Trophoblast cell (in vitro differentiated cells and primary cell): ENCODE data around the gene TMEM11.
"Not testable (repeated sequence)": the region's sequence is repeated elsewhere in the genome, so short reads cannot be mapped to it uniquely, and the experiment has no call there.

Source experiments
- DNase-seq, 2 donors: peaks; one replicate each; pipeline ENCODE4 v3.0.0-alpha.2; 2016
- H2AFZ ChIP-seq: 2 replicates; pipeline ENCODE4 v1.6.1; 2013; ENCODE audit warnings: low read length, moderate library complexity, mild to moderate bottlenecking; ENCODE audit not compliant: insufficient read depth, poor library complexity
- H2AK5ac ChIP-seq: 2 replicates; pipeline ENCODE4 v1.6.1; 2013; ENCODE audit warnings: mild to moderate bottlenecking, low read length
- H2BK120ac ChIP-seq: 2 replicates; pipeline ENCODE4 v1.6.1; 2013; ENCODE audit warnings: low read length, mild to moderate bottlenecking, moderate library complexity; ENCODE audit not compliant: insufficient read depth, poor library complexity
- H2BK12ac ChIP-seq: 2 replicates; pipeline ENCODE4 v1.6.1; 2013; ENCODE audit warnings: mild to moderate bottlenecking, low read length, moderate library complexity
- H2BK5ac ChIP-seq: 2 replicates; pipeline ENCODE4 v1.6.1; 2013; ENCODE audit warnings: low read length, low read depth, moderate library complexity, mild to moderate bottlenecking; ENCODE audit not compliant: poor library complexity
- H3K14ac ChIP-seq: 2 replicates; pipeline ENCODE4 v1.6.1; 2013; ENCODE audit warnings: mild to moderate bottlenecking, low read length
- H3K18ac ChIP-seq: 2 replicates; pipeline ENCODE4 v1.6.1; 2013; ENCODE audit warnings: mild to moderate bottlenecking, low read length
- H3K23ac ChIP-seq: 2 replicates; pipeline ENCODE4 v1.6.1; 2013; ENCODE audit warnings: low read length
- H3K27ac ChIP-seq: 2 replicates; pipeline ENCODE4 v1.5.1; 2013; ENCODE audit warnings: low read depth, mild to moderate bottlenecking, inconsistent platforms, low read length, moderate library complexity
- H3K27me3 ChIP-seq: 2 replicates; pipeline ENCODE4 v1.6.1; 2013; ENCODE audit warnings: inconsistent platforms, mild to moderate bottlenecking, low read length, moderate library complexity; ENCODE audit not compliant: insufficient read depth
- H3K36me3 ChIP-seq, 2 experiments: 1 replicate in 1 of 2; 2 replicates in 1 of 2; pipeline ENCODE4 v1.6.1; 2013; ENCODE audit warnings: low read length in 2 of 2, mild to moderate bottlenecking in 2 of 2, moderate library complexity in 1 of 2; ENCODE audit not compliant: insufficient read depth in 2 of 2, control insufficient read depth in 1 of 2
- H3K4ac ChIP-seq: 2 replicates; pipeline ENCODE4 v1.6.1; 2013; ENCODE audit warnings: low read depth, mild to moderate bottlenecking, low read length, moderate library complexity
- H3K4me1 ChIP-seq, 2 experiments: 1 replicate in 1 of 2; 2 replicates in 1 of 2; pipeline ENCODE4 v1.6.1; 2013; ENCODE audit warnings: low read length in 2 of 2, mild to moderate bottlenecking in 2 of 2, moderate library complexity in 1 of 2; ENCODE audit not compliant: insufficient read depth in 2 of 2, control insufficient read depth in 1 of 2
- H3K4me2 ChIP-seq: 2 replicates; pipeline ENCODE4 v1.6.1; 2013; ENCODE audit warnings: inconsistent platforms, mild to moderate bottlenecking, low read length, moderate library complexity
- H3K4me3 ChIP-seq: 2 replicates; pipeline ENCODE4 v1.5.1; 2013; ENCODE audit warnings: mild to moderate bottlenecking, low read depth, low read length, inconsistent platforms
- H3K79me1 ChIP-seq: one replicate; pipeline ENCODE4 v1.6.1; 2013; ENCODE audit warnings: low read length
- H3K79me2 ChIP-seq: 2 replicates; pipeline ENCODE4 v1.6.1; 2013; ENCODE audit warnings: low read length, mild to moderate bottlenecking; ENCODE audit not compliant: control insufficient read depth, insufficient read depth, poor library complexity
- H3K9ac ChIP-seq: 2 replicates; pipeline ENCODE4 v1.6.1; 2013; ENCODE audit warnings: mild to moderate bottlenecking, low read length
- H3K9me3 ChIP-seq: 2 replicates; pipeline ENCODE4 v1.6.1; 2013; ENCODE audit warnings: low read depth, mild to moderate bottlenecking, control low read depth, inconsistent platforms, low read length; ENCODE audit not compliant: insufficient read depth
- H4K12ac ChIP-seq: 2 replicates; pipeline ENCODE4 v1.6.1; 2013; ENCODE audit warnings: low read depth, mild to moderate bottlenecking, low read length, moderate library complexity
- H4K8ac ChIP-seq: 2 replicates; pipeline ENCODE4 v1.6.1; 2013; ENCODE audit warnings: low read depth, mild to moderate bottlenecking, low read length, moderate library complexity
- H4K91ac ChIP-seq: one replicate; pipeline ENCODE4 v1.6.1; 2013; ENCODE audit warnings: low read depth, mild to moderate bottlenecking, low read length, moderate library complexity
- WGBS: extraction: QIAGEN DNeasy Blood & Tissue Kit; methylation state at CpG from one replicate; pipeline ENCODE4 v1.1.7; 2013; ENCODE audit warnings: missing lambda C conversion rate; ENCODE audit not compliant: insufficient read length, insufficient coverage; ENCODE audit errors: extremely low coverage; 5-methylcytosine and 5-hydroxymethylcytosine counted together

Gene TMEM11

GRCh38 chr17:21193031-21193430 lies 20.9 kb downstream of the TMEM11 start:
- H4K12ac ChIP-seq = no peak overlapping the region
- peaks cover 3% of the 10 kb centered on the region for H3K9me3 ChIP-seq
- no peak for DNase-seq

DNA sequence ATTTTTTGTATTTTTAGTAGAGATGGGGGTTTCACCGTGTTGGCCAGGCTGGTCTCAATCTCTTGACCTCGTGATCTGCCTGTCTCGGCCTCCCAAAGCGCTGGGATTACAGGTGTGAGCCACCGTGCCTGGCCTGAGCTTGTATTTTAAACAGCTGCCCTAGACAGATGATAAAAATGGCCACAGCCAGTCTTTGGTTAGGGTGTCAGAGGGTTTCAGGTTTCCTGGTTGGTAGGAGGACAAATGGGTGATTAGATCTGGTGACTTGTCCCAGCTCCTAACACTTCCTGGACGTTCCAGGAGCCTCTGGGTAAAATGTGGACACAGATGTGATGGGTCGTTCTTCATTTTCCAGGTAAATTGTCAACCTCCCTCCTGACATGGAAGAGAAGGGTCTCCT lies 21.5 kb downstream of the TMEM11 start:
- H2BK12ac ChIP-seq, H4K8ac ChIP-seq, H3K23ac ChIP-seq, H2AFZ ChIP-seq, DNase-seq, H3K4me2 ChIP-seq, H2AK5ac ChIP-seq, H3K4me3 ChIP-seq, H3K4ac ChIP-seq, H4K12ac ChIP-seq, H3K79me2 ChIP-seq, H2BK5ac ChIP-seq, H3K4me1 ChIP-seq, H3K9ac ChIP-seq, H3K79me1 ChIP-seq, H3K27ac ChIP-seq, H4K91ac ChIP-seq, H3K18ac ChIP-seq, H2BK120ac ChIP-seq, H3K14ac ChIP-seq, H3K9me3 ChIP-seq, H3K27me3 ChIP-seq: not testable (repeated sequence)
- H3K36me3 ChIP-seq = peaks cover 10 to 20% of the 10 kb centered on the region in 2 experiments
- WGBS = no CpG with 5 or more reads among the region's 7 CpGs

More at GRCh38 chr17:21193031-21193430, 20.9 kb downstream of the TMEM11 start:
- no peak overlapping the region for H3K4me2 ChIP-seq
- no peak overlapping the region for H3K23ac ChIP-seq
- no peak overlapping the region for H2AK5ac ChIP-seq
- H3K79me1 ChIP-seq = no peaks in the 10 kb centered on the region
- H3K79me2 ChIP-seq = no peaks in the 10 kb centered on the region
- H3K4ac ChIP-seq = no peak overlapping the region
- H2BK120ac ChIP-seq = no peak overlapping the region
- H2BK5ac ChIP-seq = no peak overlapping the region
- H3K9ac ChIP-seq = no peak overlapping the region
- no CpG with 5 or more reads among the region's 5 CpGs for WGBS
- H2BK12ac ChIP-seq = no peak overlapping the region
- no peak overlapping the region for H3K18ac ChIP-seq
- no peaks in the 10 kb centered on the region for H3K27me3 ChIP-seq
- H2AFZ ChIP-seq = no peak overlapping the region
- no peak overlapping the region for H3K4me3 ChIP-seq
- H3K4me1 ChIP-seq = peaks cover 3 to 4% of the 10 kb centered on the region in 2 experiments
- no peak overlapping the region for H3K14ac ChIP-seq
- H4K91ac ChIP-seq = no peak overlapping the region
- H3K27ac ChIP-seq = no peak overlapping the region
- no peak overlapping the region for H4K8ac ChIP-seq
- H3K36me3 ChIP-seq = peaks cover 16 to 26% of the 10 kb centered on the region in 2 experiments

- H3K9me3 ChIP-seq = peaks cover 3% of the 10 kb centered on the region
- H3K36me3 ChIP-seq = peaks cover 6 to 14% of the 10 kb centered on the region in 2 experiments
- peaks cover 3 to 4% of the 10 kb centered on the region in 2 experiments for H3K4me1 ChIP-seq
- H3K79me2 ChIP-seq = no peaks in the 10 kb centered on the region
- WGBS = no CpG with 5 or more reads among the region's 2 CpGs
- no peak overlapping the region for H3K9ac ChIP-seq
- no peaks in the 10 kb centered on the region for H3K79me1 ChIP-seq
- H2AK5ac ChIP-seq = no peak overlapping the region
- H3K27me3 ChIP-seq = no peaks in the 10 kb centered on the region
- H4K12ac ChIP-seq = no peak overlapping the region
- H3K14ac ChIP-seq = no peak overlapping the region
- no peak overlapping the region for H2BK5ac ChIP-seq
- no peak overlapping the region for H3K4me3 ChIP-seq
- H4K8ac ChIP-seq = no peak overlapping the region
- H4K91ac ChIP-seq = no peak overlapping the region
- no peak overlapping the region for H2AFZ ChIP-seq
- H3K4ac ChIP-seq = no peak overlapping the region
- no peak overlapping the region for H2BK12ac ChIP-seq
- H3K23ac ChIP-seq = no peak overlapping the region
- no peak for DNase-seq
- H3K18ac ChIP-seq = no peak overlapping the region
- no peak overlapping the region for H3K27ac ChIP-seq
- H2BK120ac ChIP-seq = no peak overlapping the region
- H3K4me2 ChIP-seq = no peak overlapping the region
Observed at GRCh38 chr17:21191698-21192097, 22.3 kb downstream of the TMEM11 start.

DNA sequence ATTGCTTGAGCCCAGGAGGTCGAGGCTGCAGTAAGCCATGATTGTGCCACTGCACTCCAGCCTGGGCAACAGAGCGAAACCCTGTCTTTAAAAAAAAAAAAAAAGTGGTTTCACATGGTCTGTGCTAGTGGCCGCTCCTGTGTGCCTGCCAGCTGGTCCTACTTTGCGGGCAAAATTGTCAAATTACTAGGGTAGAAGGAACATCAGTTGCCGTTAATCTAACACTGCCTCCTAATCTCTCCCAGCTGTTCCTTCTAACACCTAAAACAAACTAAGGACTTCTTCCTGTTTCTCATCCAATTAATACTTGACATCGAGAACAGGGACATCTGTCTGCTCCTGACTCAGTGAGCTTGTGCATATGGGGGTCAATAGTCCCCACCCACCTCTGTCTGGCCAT lies 23.9 kb downstream of the TMEM11 start:
- Histone ChIP-seq H3K9ac (no peak overlapping the region), H3K27me3 (no peaks in the 10 kb centered on the region), H3K23ac (no peak overlapping the region), H2BK5ac (no peak overlapping the region), H2BK120ac (no peak overlapping the region), H4K8ac (no peak overlapping the region), H3K4ac (no peak overlapping the region), H3K18ac (no peak overlapping the region), H2BK12ac (no peak overlapping the region), H4K12ac (no peak overlapping the region), H3K4me2 (no peak overlapping the region), H3K4me3 (no peak overlapping the region), H3K14ac (no peak overlapping the region), H3K36me3 (peaks cover 6 to 14% of the 10 kb centered on the region in 2 experiments), H3K9me3 (no peaks in the 10 kb centered on the region), H3K27ac (no peak overlapping the region), H3K4me1 (peaks cover 0 to 2% of the 10 kb centered on the region in 2 experiments), H4K91ac (no peak overlapping the region), H2AFZ (no peak overlapping the region), H3K79me2 (no peaks in the 10 kb centered on the region), H3K79me1 (no peaks in the 10 kb centered on the region), H2AK5ac (no peak overlapping the region)
- DNase-seq = no peak
- no CpG with 5 or more reads among the region's 6 CpGs for WGBS
